Measurements from ENCODE around the gene SMARCA2.

- TF ChIP-seq CTCF (IDR thresholded peaks at IDR 0.05) (no peak), EZH2phosphoT487 (IDR thresholded peaks at IDR 0.05) (no peak), EZH2 (IDR thresholded peaks at IDR 0.05) (no peak)
These were observed 78.9 kb downstream of the SMARCA2 start for GRCh38 chr9:2093920-2094597.
